ENCODE data around the gene HACD4.

The HACD4 gene, protein sequence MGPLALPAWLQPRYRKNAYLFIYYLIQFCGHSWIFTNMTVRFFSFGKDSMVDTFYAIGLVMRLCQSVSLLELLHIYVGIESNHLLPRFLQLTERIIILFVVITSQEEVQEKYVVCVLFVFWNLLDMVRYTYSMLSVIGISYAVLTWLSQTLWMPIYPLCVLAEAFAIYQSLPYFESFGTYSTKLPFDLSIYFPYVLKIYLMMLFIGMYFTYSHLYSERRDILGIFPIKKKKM

DNA sequence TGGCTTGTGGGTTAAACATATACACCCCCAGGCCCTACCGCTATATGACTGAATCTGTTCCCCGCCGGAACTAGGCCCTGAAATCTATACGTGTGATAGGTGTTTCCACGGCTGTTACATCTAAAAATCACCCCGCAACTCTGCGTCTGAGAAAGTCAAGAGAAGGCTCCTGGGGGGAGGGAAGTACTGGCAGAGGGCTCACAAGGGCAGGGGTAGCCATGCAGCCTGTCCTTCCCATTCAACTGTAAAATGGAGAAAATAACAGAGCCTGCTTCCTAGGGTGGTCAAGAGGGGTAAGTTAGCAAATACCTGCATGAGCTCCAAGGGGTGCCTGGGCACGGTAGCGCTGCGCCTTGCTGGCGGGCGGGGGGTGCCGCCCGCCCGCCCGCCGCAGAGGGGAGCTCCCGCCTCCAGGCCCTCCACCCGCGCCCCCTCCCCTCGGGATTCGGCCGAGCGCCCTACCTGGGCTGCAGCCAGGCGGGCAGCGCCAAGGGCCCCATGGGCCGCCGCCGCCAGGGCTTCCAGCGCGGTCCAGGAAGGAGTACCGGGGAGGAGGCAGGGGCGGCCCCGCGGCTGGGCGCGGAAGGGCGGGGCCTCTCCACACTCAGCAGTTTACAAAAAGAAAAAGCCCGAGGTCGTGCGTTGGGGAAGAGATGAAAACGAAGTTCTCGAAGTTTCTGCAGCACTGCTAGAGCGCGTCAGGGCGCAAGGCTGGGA lies at the start of gene HACD4:
TSS of gene HACD4 (minus strand) at position 550 of the 717 bp plus-strand sequence. CDS start at position 500, 50 bp downstream.
- peak; percentile 39 for DNase-seq (ENCODE audit: low read depth)

DNA sequence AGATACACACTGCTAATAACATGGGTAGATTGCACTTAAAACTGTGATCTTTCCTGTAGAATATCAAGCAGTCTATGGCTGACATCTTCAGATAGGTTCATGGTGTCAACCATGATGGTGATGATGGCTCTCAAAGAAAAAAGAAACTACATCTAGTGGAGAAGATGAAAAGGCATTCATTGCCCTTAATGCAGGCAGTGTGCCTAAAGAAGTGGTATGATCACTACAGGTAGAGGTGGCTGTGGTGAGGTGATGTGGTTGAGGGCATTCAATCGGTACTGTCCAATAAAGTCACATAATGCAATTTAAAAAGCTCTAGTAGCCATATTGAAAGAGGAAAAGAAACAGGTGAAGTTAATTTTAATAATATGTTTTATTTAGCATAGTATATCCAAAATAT lies 49.4 kb upstream of the HACD4 start:
- no peak for DNase-seq (ENCODE audit: low read depth)

DNA sequence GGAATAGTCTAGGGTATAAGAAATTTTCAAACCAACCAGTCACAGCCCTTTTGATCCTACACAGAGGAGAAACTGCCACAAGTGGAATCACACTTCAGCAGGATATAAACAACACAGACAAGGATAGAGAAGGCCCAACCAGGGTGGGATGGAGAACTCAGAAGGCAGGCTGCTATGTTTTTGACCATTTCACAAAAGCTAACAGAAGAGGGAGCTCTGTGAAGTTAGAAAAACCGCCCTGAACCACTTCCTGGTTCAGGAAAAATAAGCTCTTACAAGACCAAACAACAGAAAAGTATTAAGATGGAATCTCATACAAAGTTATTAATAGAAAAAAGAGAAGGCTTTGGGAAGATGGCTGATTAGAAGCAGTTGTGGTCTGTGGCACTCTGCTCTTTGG lies 47.3 kb upstream of the HACD4 start:
- no peak for DNase-seq (ENCODE audit: low read depth)

DNA sequence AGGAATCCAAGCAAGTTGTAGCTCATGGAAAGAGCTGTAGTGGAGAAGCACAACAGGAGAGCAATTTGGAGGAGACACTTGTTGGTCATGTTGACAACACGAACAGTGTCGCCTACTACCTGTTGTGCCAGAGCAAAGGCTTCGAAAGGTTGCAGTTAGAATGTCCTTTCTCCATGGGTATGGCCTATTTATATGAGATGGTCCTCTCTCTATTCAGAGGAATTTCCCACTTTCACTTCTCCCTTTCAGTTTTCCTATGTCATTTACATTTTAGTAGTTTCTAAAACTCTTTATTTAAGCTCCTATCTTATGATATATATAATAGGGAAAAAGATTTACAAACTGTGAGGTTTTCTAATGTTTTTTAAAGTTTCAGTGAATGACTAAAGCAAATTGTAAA lies 46.3 kb upstream of the HACD4 start, which contains the start of gene IFNB1:
TSS of gene IFNB1 (minus strand) at position 162 of the 400 bp plus-strand sequence. CDS start at position 89, 73 bp downstream.
- DNase-seq (ENCODE audit: low read depth): no peak

DNA sequence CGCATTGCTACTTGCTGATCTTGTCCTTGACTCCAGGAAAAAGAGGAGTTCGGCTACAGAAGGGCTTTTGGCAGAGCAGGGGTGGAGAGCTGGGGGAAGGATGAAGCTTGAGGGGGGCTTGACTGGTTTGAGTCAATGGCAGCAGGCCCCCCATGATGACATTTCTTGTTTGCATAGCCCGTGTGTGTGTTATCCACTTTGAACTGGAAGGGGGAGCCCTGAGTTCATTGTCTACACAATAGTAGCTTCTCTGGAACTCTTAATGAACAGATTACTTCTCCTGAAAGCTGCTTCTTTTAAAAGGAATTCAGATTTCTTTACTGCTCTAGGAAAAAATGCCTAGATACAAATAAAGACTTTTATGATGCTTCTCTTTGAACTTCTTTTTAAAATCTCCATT lies 44.0 kb upstream of the HACD4 start:
- no peak for DNase-seq (ENCODE audit: low read depth)

DNA sequence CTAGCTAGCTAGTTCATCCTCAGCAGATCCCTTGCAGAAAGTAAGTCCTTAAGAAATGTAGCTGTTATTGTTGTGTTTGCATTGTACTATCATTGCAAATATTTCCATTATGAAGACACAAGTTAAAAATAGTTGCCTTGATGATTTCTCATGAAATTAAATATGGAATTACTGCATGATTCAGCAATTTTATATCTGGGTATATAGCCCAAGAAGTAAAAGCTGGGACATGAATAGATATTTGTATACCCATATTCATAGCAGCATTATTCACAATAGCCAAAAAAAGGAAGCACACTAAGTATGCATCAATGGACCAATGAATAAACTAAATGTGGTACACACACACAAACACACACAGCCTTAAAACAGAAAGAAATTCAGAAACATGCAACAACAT lies 39.5 kb upstream of the HACD4 start:
- no peak for DNase-seq (ENCODE audit: low read depth)

DNA sequence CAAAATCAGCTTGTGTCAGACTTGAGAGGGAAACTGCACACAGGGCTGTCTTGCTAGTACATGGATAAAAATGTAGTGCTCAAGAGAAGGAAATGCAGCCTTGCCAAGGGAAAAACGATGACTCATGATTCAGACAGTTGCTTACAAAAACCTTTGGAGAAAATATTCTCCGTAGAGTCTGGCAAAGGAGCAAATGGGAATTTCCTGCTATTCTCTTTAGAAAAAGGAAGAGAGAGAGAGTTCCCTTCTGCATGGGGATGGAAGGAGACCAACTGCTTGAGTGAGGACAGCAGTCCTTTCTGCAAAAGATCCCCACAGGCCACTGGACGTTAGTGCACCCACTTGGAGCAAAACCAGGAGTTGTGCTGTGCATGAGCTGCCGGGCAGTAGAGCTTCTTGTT lies 38.7 kb upstream of the HACD4 start:
- no peak for DNase-seq (ENCODE audit: low read depth)

DNA sequence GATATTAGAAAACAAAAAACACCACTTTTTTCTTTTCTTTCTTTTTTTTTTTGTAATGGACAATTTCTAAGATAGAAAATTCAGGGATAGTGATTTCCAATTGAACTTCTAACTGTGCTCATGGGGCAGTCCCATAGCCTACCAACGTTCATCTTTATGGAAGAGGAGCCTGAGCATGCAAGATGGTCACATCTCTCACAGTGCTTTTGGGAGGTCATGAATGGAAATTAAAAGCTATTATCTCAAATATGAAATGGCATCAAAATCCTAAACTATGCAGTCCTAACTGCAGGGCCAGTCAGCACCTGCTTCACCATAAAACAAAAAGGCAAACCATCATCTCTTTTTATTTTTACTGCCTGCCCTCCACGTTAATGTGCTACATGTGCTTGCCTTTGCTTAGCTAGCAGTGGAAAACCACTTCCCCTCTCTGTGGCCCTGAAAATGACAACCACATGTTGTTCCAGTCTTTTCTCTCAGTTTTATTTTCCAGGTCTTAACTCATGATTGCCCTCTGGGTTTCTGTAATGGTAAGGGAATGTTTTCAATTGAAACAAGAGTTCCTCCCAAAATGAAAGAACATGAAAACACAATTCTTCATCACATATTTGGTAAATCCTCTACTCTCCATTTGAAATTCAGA lies 29.6 kb upstream of the HACD4 start:
- no peak for DNase-seq (ENCODE audit: low read depth)

DNA sequence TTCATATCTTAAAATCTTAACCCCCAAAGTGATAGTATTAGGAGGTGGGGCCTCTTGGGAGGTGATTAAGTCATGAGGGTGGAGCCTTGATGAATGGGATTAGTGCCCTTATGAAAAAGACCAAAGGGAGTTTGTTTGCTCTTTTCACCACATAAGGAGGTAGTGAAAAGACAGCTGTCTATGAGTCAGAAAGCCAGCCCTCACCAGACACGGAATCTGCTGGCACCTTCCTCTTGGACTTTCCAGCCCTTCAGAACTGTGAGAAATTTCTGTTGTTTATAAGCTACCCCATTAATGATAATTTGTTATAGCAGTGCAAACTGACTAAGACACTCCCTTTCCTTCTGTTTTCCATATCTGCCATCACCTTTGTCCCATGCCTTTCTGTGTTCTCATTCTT lies 25.5 kb upstream of the HACD4 start:
- no peak for DNase-seq (ENCODE audit: low read depth)

DNA sequence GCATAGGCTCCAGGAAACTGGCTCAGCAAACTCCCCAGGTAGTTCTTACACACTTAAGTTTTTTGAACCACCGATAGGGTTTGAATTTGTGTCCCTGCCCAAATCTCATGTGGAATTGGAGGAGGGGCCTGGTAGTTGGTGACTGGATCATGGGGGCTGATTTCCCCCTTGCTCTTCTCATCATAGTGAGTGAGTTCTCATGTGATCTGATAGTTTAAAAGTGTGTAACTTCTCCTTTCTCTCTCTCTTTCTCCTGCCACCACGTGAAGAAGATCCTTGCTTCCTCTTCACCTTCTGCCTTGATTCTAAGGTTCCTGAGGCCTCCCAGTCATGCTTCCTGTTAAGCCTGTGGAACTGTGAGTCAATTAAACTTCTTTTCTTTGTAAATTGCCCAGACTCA lies 22.4 kb upstream of the HACD4 start:
- DNase-seq (ENCODE audit: low read depth): no peak

DNA sequence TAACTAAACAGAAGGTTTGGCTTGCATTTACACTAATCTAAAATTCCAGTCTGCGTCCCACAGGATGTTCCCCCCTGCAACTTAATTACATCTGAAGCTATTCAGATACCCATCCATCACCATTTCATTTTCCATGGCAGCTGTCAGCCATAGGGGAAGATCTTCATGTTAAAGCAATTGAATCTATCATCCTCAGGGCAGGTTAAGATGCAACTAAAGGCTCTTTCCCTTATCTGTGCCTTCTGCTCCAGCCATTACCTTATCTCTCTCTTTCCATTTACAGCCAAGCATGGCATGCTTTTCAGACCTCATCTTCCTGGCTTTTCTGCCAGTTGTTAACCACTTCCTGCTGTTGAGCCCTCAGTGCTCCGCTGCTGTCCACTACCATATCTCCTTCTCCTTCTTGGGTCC lies 15.8 kb upstream of the HACD4 start:
- DNase-seq (ENCODE audit: low read depth): no peak

DNA sequence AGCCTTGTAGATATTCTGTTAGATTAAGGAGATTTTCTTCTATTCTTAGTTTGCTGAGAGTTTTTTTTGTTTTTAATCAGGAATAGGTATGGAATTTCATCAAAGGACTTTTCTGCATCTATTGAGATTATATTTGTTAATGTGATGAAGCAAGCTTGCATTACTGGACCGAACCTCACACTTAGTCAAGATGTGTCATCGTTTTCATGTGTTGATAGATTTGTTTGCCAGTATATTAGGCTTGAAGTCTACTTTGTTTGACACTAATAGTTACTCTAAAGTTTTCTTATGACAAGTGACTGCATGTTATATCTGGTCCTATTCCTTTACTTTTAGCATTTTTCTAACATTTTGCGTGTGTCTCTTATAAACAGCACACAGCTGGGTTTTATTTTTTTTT lies 12.4 kb upstream of the HACD4 start:
- DNase-seq (ENCODE audit: low read depth): no peak

DNA sequence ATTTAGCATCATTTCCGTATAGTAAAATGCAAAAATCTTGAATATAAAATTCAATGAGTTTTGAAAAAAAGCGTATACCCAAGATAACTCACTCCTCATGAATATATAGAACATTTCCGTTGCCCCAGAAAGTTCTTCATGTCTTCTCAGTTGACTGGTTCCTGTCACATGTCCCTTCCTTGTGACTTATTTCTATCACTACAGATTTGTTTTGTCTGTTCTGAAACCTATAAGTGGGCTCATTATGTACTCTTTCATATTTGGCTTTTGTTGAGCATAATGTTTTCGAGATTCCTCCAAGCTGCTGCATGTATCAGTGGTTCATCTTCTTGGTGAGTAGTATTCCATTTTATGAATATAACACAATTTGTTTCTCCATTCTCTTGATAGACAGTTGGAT lies 11.0 kb upstream of the HACD4 start:
- DNase-seq (ENCODE audit: low read depth): no peak

DNA sequence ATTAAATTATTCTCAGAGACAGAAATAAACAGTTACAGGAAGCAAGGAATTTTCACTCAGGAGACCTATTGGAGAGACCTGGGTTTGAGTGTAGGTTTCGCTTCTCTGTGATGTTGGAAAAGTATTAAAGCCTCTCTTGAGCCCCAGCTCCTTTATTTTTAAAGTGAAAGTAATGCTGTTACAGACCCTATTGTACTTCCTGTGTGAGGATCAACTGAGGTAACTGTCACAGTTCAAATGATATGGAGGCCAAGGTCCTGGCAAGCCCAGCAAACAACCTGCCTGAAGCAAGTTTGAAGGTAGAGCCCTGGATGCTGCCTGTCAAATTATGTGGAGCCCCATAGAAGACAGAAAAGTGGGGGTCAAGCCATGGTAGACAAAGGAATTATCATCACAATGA lies 7.9 kb upstream of the HACD4 start:
- no peak for DNase-seq (ENCODE audit: low read depth)

DNA sequence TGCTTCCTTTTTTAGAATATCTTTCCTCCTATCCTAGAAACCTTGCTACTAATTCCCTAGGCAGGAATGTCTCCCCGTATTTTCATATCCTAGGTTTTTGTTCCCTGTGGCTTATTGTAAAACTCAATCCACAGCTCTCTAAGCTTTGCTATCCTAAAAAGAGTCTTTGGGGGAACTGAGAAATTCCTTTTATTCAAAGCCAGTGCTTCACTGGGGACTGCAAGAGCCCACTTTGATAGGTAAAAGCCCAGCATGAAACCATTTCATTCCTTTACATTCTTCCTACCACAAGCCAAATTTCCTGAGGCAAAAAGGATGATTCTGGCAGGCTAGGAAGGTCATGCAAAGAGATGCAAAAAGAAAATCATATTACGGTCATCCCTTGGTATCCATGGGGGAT lies 5.8 kb upstream of the HACD4 start:
- DNase-seq (ENCODE audit: low read depth): no peak

DNA sequence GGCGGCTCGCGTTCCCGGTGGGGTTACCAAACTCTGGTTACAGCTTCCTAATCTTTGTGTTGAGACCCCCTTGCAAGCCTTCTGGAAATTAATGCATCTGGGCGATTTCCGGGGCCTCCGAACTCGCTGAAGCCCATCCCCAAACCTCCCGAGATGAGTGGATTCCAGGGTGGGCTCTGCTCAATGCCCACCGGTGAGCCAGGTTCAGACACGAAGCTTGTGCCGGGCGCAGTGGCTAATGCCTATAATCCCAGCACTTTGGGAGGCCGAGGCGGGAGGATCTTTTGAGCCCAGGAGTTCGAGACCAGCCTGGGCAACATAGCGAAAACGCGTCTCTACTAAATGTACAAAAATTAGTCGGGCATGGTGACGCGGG lies 356 bp upstream of the HACD4 start:
- DNase-seq (ENCODE audit: low read depth): no peak

DNA sequence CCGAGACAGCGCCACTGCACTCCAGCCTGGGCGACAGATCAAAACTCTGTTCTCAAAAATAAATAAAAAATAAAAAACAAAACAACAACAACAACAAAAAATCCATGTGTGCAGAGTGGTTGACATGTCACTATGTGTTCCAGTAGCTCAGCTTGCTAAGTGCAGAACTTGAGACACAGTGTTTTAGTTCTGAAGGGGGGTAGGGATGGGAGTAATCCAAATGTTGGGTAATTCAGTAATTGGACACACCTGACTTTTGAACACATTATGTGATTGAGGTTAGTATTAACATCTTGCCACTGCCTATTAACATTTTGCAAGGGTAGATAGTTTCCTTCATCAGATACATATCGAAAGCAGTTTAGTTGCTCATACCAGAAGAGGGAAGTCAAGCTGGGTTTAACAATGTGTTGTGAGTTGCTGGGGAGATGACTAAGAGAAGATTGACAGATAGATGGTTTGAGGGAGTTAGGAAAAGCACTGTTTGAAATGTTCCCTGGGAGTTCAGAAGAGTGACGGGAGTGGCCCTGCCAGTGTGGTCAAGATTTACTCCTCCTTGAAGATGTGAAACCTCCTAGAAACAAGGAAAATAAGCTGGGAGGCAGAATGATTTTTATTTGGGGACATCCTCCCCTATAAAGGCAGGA lies 928 bp downstream of the HACD4 start:
- peak; percentile 2 for DNase-seq (ENCODE audit: low read depth)

DNA sequence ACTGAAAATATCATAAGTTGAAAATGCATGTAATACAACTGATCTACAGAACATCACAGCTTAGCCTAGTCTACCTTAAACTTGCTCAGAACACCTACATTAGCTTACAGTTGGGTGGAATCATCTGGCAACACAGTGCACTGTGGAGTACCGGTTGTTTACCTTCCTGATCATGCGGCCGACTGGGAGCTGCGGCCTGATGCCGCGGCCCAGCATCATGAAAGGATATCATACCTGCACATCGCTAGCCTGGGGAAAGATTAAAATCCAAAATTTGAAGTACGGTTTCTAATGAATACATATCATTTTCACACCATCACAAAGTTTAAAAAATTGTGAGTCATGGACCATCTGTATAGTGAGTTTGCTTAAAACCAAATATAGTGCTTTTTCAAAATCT lies 1.8 kb downstream of the HACD4 start:
- no peak for DNase-seq (ENCODE audit: low read depth)

DNA sequence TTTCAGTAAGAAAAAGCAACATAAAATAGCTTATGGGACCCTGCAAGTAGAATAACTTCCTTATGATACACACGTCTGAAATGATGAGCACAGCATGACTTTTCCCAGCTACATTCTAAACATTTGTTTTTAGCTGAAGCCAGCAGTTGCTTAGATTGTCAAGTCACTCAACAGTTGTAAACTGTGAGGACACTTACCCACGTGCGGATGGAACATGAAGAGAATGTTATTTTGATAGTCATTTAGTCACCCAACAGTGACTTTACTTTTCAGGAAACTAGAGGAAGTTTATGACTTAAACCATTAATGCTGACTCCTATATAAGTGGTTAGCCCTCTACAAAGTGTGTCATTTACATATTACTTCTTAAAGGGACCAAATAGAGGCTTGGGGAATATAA lies 3.0 kb downstream of the HACD4 start:
- no peak for DNase-seq (ENCODE audit: low read depth)

DNA sequence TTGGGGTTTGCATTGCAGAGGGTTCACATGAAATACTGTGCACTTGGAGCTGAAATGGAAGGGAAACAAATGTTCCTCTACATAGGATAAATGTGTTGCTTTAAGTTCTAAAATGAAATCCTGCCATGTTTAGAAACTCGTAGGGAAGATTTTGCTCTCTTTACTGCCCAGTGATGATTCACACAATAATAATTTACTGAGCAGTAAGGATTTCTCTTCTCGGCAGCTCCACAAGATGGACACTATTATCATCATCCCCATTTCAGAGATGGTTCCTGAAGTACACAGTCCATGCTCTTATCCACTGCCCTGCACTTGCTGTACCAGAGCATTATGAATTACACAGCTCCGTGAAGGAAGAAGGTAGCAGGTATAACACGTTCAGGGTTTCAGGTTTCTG lies 4.1 kb downstream of the HACD4 start:
- DNase-seq (ENCODE audit: low read depth): no peak

DNA sequence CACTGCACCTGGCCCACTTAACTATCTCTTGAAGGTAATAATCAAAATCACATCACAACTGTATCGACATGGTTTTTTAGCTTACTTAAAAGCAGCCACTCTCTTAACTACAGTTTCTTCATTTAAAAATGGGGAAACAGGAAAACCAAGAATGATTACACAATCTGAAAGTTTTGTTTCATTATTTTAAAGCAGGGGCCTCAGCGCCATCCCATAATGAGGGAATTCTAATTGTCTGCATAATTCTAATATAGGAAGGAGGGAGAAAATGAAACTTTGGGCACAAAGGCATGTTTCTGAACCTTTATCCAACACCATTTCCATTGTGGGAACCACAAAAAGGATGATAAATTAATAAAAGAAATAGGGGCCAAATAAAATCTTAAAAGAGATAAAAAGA lies 7.6 kb downstream of the HACD4 start:
- DNase-seq (ENCODE audit: low read depth): no peak

DNA sequence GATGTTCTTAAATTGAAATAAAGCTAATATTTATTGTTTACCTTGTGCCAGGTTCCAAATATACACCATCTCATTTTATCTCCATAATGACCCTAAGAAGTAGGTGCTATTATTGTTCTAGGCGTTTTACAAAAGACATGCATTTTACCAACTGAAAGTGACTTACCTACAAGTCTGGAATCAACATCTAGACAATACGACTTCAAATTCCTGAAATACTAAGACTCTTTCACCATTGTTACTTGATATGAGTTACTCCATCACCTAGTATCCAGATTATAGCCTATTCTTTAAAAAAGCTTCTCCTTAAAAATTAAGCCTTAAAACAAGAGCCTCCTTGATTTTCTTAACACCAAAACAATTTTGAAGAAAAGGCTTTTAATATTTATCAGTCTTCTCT lies 13.3 kb downstream of the HACD4 start:
- no peak for DNase-seq (ENCODE audit: low read depth)

Measured in activated T-cell treated with anti-CD3 and anti-CD28 coated beads for 24 hours (primary cell).